Kidney (tissue), 14 donors: ENCODE measurements around the gene CHRNA1. TPM values are rescaled to one million over a fixed set of nuclear protein-coding genes. Genes with fewer than 3 reads are reported as not detected.
A peak's percentile ranks its signal among the peaks of the same experiment; 100 is the strongest.

Source experiments
- DNase-seq, 5 donors: peaks; one replicate each; pipeline ENCODE4 v3.0.0-alpha.2; 2013 to 2020
- FAIRE-seq: peaks from 2 replicates; lab custom pipeline; 2012; peaks lifted over from hg19 to GRCh38; lab: Jason Lieb, UNC
- H3K27ac ChIP-seq, 2 donors: one replicate each; pipeline ENCODE4 v1.7.0; 2013; ENCODE audit warnings: low read depth in 2 of 2, low read length in 2 of 2, inconsistent platforms in 1 of 2
- H3K27me3 ChIP-seq: one replicate; pipeline ENCODE4 v1.7.1; 2013; ENCODE audit warnings: low read length, inconsistent platforms; ENCODE audit not compliant: control insufficient read depth, insufficient read depth
- H3K36me3 ChIP-seq, 3 donors: one replicate each; pipeline versions ENCODE4 v1.7.0 to v1.7.1; 2013; ENCODE audit warnings: low read length in 3 of 3, control low read depth in 1 of 3, inconsistent platforms in 1 of 3; ENCODE audit not compliant: insufficient read depth in 3 of 3, control insufficient read depth in 2 of 3
- H3K4me1 ChIP-seq, 3 donors: one replicate each; pipeline versions ENCODE4 v1.7.0 to v1.7.1; 2013; ENCODE audit warnings: low read length in 3 of 3, inconsistent platforms in 1 of 3, low read depth in 1 of 3; ENCODE audit not compliant: control insufficient read depth in 2 of 3, insufficient read depth in 2 of 3
- H3K4me3 ChIP-seq, 3 donors: one replicate each; pipeline versions ENCODE4 v1.7.0 to v1.8.1; 2013; ENCODE audit warnings: low read length in 3 of 3, control low read depth in 1 of 3, inconsistent platforms in 1 of 3
- H3K9ac ChIP-seq, 3 donors: one replicate each; pipeline versions ENCODE4 v1.7.0 to v1.7.1; 2013; ENCODE audit warnings: low read length in 3 of 3, control low read depth in 1 of 3, inconsistent platforms in 1 of 3
- H3K9me3 ChIP-seq, 3 donors: one replicate each; pipeline versions ENCODE4 v1.7.0 to v1.7.1; 2013; ENCODE audit warnings: low read length in 3 of 3, control low read depth in 1 of 3, inconsistent platforms in 1 of 3; ENCODE audit not compliant: control insufficient read depth in 2 of 3, insufficient read depth in 1 of 3
- intact Hi-C: fragments of 100-400 bp; cut with DNase I; formaldehyde crosslinking; loops from one replicate; pipeline ENCODE4 v1.11.1; 2022
- polyA plus RNA-seq: library from polyadenylated mRNA; stranded (reverse); fragments of 350-450 nt; fragmentation: Illumina TruSeq; extraction: RNeasy Lipid Tissue Mini Kit (QIAGEN cat#74804); gene quantifications from one replicate; pipeline ENCODE4 v1.2.3, GENCODE V29; 2014; ENCODE audit warnings: low read depth, low replicate concordance; ENCODE audit not compliant: insufficient read depth
- total RNA-seq: library from RNA; stranded (reverse); fragmentation: NEBNext Ultra II Directional; extraction: Animal tissue kit (Norgen Biotek cat#: 25700); gene quantifications from one replicate; pipeline ENCODE4 v1.2.1, GENCODE V29; 2021
- TF ChIP-seq, protein P1 (sequence below): IDR thresholded peaks from 3 replicates; pipeline ENCODE4 v1.5.1; 2012; ENCODE audit warnings: mild to moderate bottlenecking, moderate library complexity, borderline replicate concordance; ENCODE audit not compliant: insufficient read depth; ENCODE audit errors: extremely low read depth
- donor health status: control.
- donor health status: control.
- donor health status: control.
- donor health status: control.
- donor health status: control.
- donor health status: DM: yes; HTN: yes; CAD: no.
- donor health status: Normal renal cell carcinoma (clear cell type).

The CHRNA1 gene
- total and polyA plus RNA-seq, 2 donors from 2014 or later = not detected

GRCh38 chr2:174798801-174799200, 34.5 kb upstream of the CHRNA1 start:
- no peaks in the 10 kb centered on the region for H3K36me3 ChIP-seq
- no peaks in the 10 kb centered on the region for H3K4me1 ChIP-seq
- no peak overlapping the region for H3K9ac ChIP-seq
- no peaks in the 10 kb centered on the region for H3K9me3 ChIP-seq
- no peaks in the 10 kb centered on the region for H3K27me3 ChIP-seq
- no peak for FAIRE-seq
- intact Hi-C loops = no loop called here
- TF ChIP-seq, protein P1, sequence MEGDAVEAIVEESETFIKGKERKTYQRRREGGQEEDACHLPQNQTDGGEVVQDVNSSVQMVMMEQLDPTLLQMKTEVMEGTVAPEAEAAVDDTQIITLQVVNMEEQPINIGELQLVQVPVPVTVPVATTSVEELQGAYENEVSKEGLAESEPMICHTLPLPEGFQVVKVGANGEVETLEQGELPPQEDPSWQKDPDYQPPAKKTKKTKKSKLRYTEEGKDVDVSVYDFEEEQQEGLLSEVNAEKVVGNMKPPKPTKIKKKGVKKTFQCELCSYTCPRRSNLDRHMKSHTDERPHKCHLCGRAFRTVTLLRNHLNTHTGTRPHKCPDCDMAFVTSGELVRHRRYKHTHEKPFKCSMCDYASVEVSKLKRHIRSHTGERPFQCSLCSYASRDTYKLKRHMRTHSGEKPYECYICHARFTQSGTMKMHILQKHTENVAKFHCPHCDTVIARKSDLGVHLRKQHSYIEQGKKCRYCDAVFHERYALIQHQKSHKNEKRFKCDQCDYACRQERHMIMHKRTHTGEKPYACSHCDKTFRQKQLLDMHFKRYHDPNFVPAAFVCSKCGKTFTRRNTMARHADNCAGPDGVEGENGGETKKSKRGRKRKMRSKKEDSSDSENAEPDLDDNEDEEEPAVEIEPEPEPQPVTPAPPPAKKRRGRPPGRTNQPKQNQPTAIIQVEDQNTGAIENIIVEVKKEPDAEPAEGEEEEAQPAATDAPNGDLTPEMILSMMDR = no peak
- no peak for DNase-seq
- H3K4me3 ChIP-seq = no peak overlapping the region
- H3K27ac ChIP-seq = no peak overlapping the region

GRCh38 chr2:174797781-174798276, 33.6 kb upstream of the CHRNA1 start:
- FAIRE-seq (no peak), DNase-seq (peak in 1 of 5 donors; percentile 7)
- H3K4me3 ChIP-seq = no peak overlapping the region
- intact Hi-C loops = no loop called here
- no peaks in the 10 kb centered on the region for H3K9me3 ChIP-seq
- no peaks in the 10 kb centered on the region for H3K27me3 ChIP-seq
- no peak overlapping the region for H3K27ac ChIP-seq
- H3K4me1 ChIP-seq = no peaks in the 10 kb centered on the region
- TF ChIP-seq, protein P1 = no peak
- no peaks in the 10 kb centered on the region for H3K36me3 ChIP-seq
- H3K9ac ChIP-seq = no peak overlapping the region

DNA sequence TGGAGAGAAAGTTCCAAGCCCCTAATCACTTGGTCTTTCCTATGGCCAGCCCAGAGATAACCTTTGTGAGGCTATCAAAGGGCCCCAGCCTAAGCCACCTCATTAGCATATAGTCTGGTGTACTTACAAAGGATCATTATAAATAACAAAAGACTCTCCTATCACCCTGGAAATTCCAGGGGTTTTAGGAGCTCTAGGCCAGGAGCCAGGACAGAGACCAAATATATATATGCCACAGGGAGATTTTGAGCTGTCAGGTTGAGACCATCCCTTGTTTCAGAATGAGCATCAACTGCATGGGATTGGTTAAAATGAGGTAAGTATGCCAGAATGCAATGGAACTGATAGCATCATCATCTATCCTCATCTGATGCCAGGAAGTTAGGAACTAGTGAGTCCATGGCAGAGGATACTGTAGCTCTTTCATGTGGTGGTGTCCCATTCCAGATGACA, 32.1 kb upstream of the CHRNA1 start:
- TF ChIP-seq, protein P1 = no peak
- Histone ChIP-seq H3K27ac (no peak overlapping the region), H3K27me3 (no peaks in the 10 kb centered on the region), H3K9ac (no peak overlapping the region), H3K36me3 (no peaks in the 10 kb centered on the region), H3K4me1 (no peaks in the 10 kb centered on the region), H3K9me3 (no peaks in the 10 kb centered on the region), H3K4me3 (no peak overlapping the region)
- intact Hi-C loops = no loop called here
- DNase-seq (no peak), FAIRE-seq (no peak)

GRCh38 chr2:174794851-174795374, 30.6 kb upstream of the CHRNA1 start:
- Histone ChIP-seq H3K9ac (no peak overlapping the region), H3K36me3 (no peaks in the 10 kb centered on the region), H3K27me3 (no peaks in the 10 kb centered on the region), H3K4me1 (no peaks in the 10 kb centered on the region), H3K9me3 (no peaks in the 10 kb centered on the region), H3K27ac (no peak overlapping the region), H3K4me3 (no peak overlapping the region)
- TF ChIP-seq, protein P1 = no peak
- FAIRE-seq = no peak
- intact Hi-C loops = no loop called here
- no peak for DNase-seq
